Smooth muscle cell (in vitro differentiated cells): ENCODE data around the gene FOSL2. TPM values are rescaled to one million over a fixed set of nuclear protein-coding genes. Genes with fewer than 3 reads are reported as not detected.

Experiments
- DNase-seq: peaks from one replicate; lab custom pipeline; 2025; ENCODE audit not compliant: unreplicated experiment; lab: John Stamatoyannopoulos, UW
- H2AFZ ChIP-seq: fragments of 200-600 bp; sonication (generic); 2 replicates; pipeline ENCODE4 v1.6.0; 2016; ENCODE audit warnings: antibody characterized with exemption, low read depth, mild to moderate bottlenecking
- H3F3A ChIP-seq: fragments of 200-600 bp; sonication (generic); 2 replicates; pipeline ENCODE4 v1.6.0; 2017; ENCODE audit warnings: antibody characterized with exemption, low read depth
- H3K27ac ChIP-seq: fragments of 200-600 bp; sonication (generic); 2 replicates; pipeline ENCODE4 v1.5.1; 2016; ENCODE audit warnings: low read depth, mild to moderate bottlenecking
- H3K27me3 ChIP-seq: fragments of 200-600 bp; sonication (generic); 2 replicates; pipeline ENCODE4 v1.6.1; 2016; ENCODE audit warnings: low read depth, mild to moderate bottlenecking
- H3K36me3 ChIP-seq: fragments of 200-600 bp; sonication (generic); 2 replicates; pipeline ENCODE4 v1.5.1; 2016; ENCODE audit warnings: low read depth
- H3K4me1 ChIP-seq: fragments of 200-600 bp; sonication (generic); 2 replicates; pipeline ENCODE4 v1.5.1; 2016; ENCODE audit warnings: low read depth
- H3K4me2 ChIP-seq: fragments of 200-600 bp; sonication (generic); 2 replicates; pipeline ENCODE4 v1.6.0; 2016; ENCODE audit warnings: mild to moderate bottlenecking
- H3K4me3 ChIP-seq: fragments of 200-600 bp; sonication (generic); 2 replicates; pipeline ENCODE4 v1.5.1; 2016; ENCODE audit warnings: mild to moderate bottlenecking
- H3K79me2 ChIP-seq: fragments of 200-600 bp; sonication (generic); 2 replicates; pipeline ENCODE4 v1.6.0; 2016; ENCODE audit warnings: low read depth, mild to moderate bottlenecking
- H3K9ac ChIP-seq: fragments of 200-600 bp; sonication (generic); 2 replicates; pipeline ENCODE4 v1.6.0; 2016; ENCODE audit warnings: low read depth
- H3K9me3 ChIP-seq: fragments of 200-600 bp; sonication (generic); replicated peaks from 2 replicates; pipeline ENCODE4 v1.5.1; 2016; ENCODE audit warnings: low read depth
- H4K20me1 ChIP-seq: fragments of 200-600 bp; sonication (generic); 2 replicates; pipeline ENCODE4 v1.6.0; 2016; ENCODE audit warnings: low read depth
- CTCF ChIP-seq: fragments of 200-600 bp; sonication (generic); IDR thresholded peaks from 2 replicates; pipeline ENCODE4 v1.5.1; 2017; ENCODE audit warnings: borderline replicate concordance, mild to moderate bottlenecking, antibody characterized with exemption; ENCODE audit not compliant: insufficient read depth, poor library complexity, severe bottlenecking
- WGBS: methylation state at CpG from one replicate; pipeline ENCODE4 v1.1.7; 2016; ENCODE audit warnings: low lambda C conversion rate; 5-methylcytosine and 5-hydroxymethylcytosine counted together
- polyA plus RNA-seq: library from polyadenylated mRNA; unstranded; fragments of >200 nt; fragmentation: Nextera tagmentation; extraction: Ambion mirVana; gene quantifications from 2 replicates; pipeline ENCODE4 v1.2.1, GENCODE V29; 2016
- total RNA-seq: library from RNA; depleted of rRNA; stranded (reverse); fragments of >200 nt; gene quantifications from 2 replicates; pipeline ENCODE4 v1.2.3, GENCODE V29; 2014

Gene FOSL2
- total and polyA plus RNA-seq, 2 experiments from 2014 or later, result 70.8 to 106 TPM

DNA sequence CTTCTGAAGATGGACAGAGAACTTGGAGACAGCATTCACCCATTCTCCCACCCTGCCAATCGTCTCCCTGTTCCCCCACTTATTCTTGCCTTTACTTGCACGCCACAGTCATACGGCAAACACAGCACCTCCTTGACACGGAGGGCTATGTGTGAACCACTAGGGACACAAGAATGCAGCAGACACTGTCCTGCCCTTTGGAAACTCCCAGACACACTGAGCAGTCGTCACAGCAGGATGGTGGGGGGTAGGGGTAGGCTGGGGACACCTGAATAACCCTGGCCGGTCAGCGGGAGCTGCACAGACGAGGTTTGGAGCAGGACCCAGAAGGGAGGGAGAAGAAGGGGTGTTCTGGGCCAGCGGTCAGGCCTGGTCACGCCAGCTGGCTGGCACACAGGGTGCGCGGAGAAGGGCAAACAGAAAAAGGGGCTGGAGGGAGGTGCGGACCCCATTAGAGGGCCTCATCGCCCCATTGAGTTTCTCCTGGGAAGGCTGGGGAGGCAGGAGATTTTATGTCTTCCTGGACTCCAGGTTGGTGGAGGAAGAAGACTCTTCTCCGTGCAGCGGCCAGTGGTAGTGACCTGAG, 40.0 kb upstream of the FOSL2 start:
- no peaks in the 10 kb centered on the region for H3K36me3 ChIP-seq
- DNase-seq, result no peak
- 67% methylated on average over 16 of the region's 16 CpGs for WGBS
- H3K9me3 ChIP-seq, result no peaks in the 10 kb centered on the region
- no peak for TF ChIP-seq CTCF
- no peak overlapping the region for H3K4me3 ChIP-seq
- H3K4me1 ChIP-seq, result peaks cover 9% of the 10 kb centered on the region
- H3F3A ChIP-seq, result peaks cover 10% of the 10 kb centered on the region
- peak overlapping the region; percentile 57 for H2AFZ ChIP-seq
- H3K27ac ChIP-seq, result peak overlapping the region; percentile 57
- peak overlapping the region; percentile 21 for H3K9ac ChIP-seq
- H3K79me2 ChIP-seq, result no peaks in the 10 kb centered on the region
- H3K27me3 ChIP-seq, result no peaks in the 10 kb centered on the region
- no peaks in the 10 kb centered on the region for H4K20me1 ChIP-seq
- peak overlapping the region; percentile 44 for H3K4me2 ChIP-seq

DNA sequence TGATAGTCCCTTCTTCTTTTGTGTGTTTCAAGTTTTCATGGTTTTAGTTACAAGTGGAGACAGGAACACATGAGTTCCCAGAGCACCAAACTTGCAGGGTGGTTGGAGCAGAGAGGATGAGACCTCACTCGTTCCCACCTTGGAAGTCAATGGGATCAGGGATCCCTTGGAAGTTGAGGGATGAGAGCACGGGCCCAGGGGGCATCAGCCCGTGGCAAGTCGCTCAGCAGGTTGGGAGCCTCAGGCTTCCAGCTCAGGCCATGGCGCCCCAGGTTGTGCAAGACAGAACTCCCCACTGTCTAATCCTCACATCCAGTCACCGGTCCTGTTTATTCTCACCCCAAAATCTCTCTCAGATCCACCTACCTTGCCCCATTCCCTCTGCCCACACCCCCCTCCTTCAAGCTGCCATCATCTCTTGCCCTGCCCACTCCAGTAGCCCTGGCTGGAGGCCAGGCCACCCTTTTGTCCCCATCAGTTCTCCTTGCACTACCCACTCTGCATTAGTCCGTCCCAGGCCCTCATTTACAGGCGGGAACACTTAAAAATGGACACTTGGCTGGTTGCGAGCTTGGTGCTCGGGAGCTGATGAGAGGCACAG, 37.6 kb upstream of the FOSL2 start:
- Histone ChIP-seq H3K79me2 (no peaks in the 10 kb centered on the region), H4K20me1 (no peaks in the 10 kb centered on the region), H3K27ac (peak overlapping the region; percentile 67), H3K36me3 (no peaks in the 10 kb centered on the region), H3K9me3 (no peaks in the 10 kb centered on the region), H3F3A (peaks cover 16% of the 10 kb centered on the region), H3K27me3 (no peaks in the 10 kb centered on the region), H3K9ac (no peak overlapping the region), H3K4me2 (no peak overlapping the region), H2AFZ (no peak overlapping the region), H3K4me1 (peaks cover 9% of the 10 kb centered on the region), H3K4me3 (no peak overlapping the region)
- 81% methylated on average over 9 of the region's 10 CpGs for whole genome bisulfite sequencing
- no peak for DNase-seq
- TF ChIP-seq CTCF, result no peak

DNA sequence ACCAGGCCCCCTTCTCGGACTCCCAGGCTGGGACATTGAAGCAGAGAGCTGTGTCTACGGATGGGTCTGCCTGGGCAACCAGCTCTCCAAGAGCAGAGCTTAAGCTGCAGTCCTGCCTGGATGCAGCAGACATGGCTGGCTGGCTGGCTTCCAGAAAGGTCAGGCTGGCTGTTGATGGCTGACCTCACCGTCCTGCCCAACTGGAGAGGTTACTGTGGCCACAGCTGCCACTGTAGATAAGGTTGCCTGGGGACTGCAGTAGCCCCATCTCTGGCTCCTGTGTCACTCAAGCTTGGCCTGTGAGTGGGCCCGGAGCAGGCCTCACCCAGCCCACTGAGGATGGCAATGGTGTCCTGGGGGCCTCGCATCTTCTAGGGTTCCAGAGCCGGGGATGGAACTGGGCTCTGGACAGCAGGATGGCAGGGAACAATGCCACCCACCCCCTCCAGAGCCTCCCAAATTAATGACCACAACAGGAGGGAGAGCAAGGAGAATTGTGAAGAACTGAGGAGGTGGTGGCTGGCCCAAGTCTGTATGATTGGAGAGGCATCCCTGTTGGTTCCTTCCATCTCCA, 37.0 kb upstream of the FOSL2 start:
- no peak overlapping the region for H3K9ac ChIP-seq
- DNase-seq, result no peak

More for the DNA sequence above, 37.0 kb upstream of the FOSL2 start:
- Histone ChIP-seq H3K27me3 (no peaks in the 10 kb centered on the region), H3K27ac (peak overlapping the region; percentile 67), H3K4me1 (peaks cover 9% of the 10 kb centered on the region), H3K4me2 (peak overlapping the region; percentile 34), H2AFZ (no peak overlapping the region), H4K20me1 (no peaks in the 10 kb centered on the region), H3K36me3 (no peaks in the 10 kb centered on the region), H3F3A (peaks cover 18% of the 10 kb centered on the region), H3K9me3 (no peaks in the 10 kb centered on the region), H3K4me3 (no peak overlapping the region), H3K79me2 (no peaks in the 10 kb centered on the region)
- WGBS, result 46% methylated on average over 6 of the region's 6 CpGs
- no peak for TF ChIP-seq CTCF
